ENCODE data around the gene NFAM1. TPM values are rescaled to one million over a fixed set of nuclear protein-coding genes. Genes with fewer than 3 reads are reported as not detected.

NFAM1 gene
- polyA plus RNA-seq, 1 donor from 2014 or later = 1.1 TPM

DNA sequence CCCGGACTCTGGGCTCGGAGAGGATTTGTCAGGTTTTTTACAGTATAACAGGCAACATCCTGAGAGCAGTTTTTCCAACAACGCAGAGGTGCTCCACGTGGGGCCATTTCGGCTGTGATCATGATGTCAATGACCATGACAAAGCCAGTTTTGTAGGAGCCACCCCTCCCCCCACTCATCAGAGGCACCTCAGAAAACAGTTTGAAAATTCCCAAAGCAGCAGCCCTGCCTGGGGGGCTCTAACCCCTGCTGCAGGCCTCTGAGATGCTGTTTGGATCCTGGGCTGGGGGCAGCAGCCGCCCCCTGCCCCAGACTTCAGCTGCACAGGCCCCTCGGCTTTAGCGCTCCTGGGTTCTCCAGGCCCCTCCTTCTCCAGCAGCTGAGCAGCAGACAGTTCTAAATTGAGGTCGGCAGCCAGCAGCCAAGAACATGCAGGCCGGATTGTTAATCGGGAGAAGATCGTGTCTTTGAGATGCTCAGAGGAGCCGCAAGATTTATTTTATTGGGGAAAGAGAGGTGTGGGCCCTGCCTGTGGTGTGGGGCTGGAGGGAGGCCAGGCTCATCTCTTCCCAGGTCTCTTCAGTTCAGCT is 19.4 kb downstream of the NFAM1 start:
- H3K4me3 Mint-ChIP-seq = no peak overlapping the region
- H3K9me3 Mint-ChIP-seq = no peaks in the 10 kb centered on the region
- no peaks in the 10 kb centered on the region for H3K36me3 Mint-ChIP-seq
- H3K27me3 Mint-ChIP-seq = peaks cover 2% of the 10 kb centered on the region
- H3K4me1 Mint-ChIP-seq = peaks cover 0 to 2% (median 1%) of the 10 kb centered on the region in 3 donors
- H3K27ac Mint-ChIP-seq = no peak overlapping the region

DNA sequence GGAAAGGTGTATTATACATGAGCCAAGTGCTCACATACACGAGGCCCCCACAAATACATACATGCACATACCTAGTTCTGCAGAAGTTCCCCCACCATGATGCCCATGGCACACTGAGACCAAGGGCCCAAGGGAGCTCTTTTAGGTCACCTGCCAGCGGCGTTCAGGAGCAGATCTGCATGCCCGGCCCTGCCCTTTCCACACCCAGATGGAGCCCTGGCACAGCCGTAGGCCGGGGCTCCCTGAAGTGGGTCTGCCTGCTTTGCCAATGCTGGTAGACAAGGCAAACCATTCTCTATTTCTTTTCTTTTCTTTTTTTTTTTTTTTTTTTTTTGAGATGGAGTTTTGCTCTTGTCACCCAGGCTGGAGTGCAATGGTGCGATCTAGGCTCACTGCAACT is 21.5 kb downstream of the NFAM1 start:
- peaks cover 3% of the 10 kb centered on the region for H3K27me3 Mint-ChIP-seq
- H3K4me1 Mint-ChIP-seq = peaks cover 0 to 7% (median 4%) of the 10 kb centered on the region in 3 donors
- H3K4me3 Mint-ChIP-seq = no peak overlapping the region
- H3K9me3 Mint-ChIP-seq = no peaks in the 10 kb centered on the region
- peaks cover 4% of the 10 kb centered on the region for H3K36me3 Mint-ChIP-seq
- H3K27ac Mint-ChIP-seq = peak overlapping the region in 1 of 3 donors; percentile 69

- Mint-ChIP-seq H3K4me1 (peaks cover 3 to 7% (median 4%) of the 10 kb centered on the region in 3 donors), H3K27me3 (peaks cover 2% of the 10 kb centered on the region), H3K27ac (no peak overlapping the region), H3K4me3 (no peak overlapping the region), H3K36me3 (peaks cover 4% of the 10 kb centered on the region), H3K9me3 (no peaks in the 10 kb centered on the region)
Measured at GRCh38 chr22:42408810-42409529, 23.2 kb downstream of the NFAM1 start.

DNA sequence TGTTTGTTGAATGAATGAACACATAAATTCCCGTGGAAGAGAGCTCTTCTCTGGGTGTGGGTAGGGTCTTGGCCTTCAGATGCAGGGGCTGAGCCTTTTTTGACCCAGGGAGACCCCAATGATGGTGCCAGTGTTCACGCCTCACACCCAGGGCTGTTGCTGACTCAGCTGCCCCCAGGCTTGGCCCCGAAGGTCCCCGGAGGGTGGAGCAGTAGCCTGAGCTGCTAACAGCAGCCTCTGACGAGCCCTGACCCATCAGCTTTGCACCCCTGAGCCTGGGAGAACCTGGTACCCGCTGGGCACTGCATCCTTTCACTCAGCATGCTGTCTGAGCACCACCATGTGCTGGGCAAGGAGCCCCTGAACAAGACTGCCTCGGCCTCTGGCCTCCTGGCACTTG is 23.9 kb downstream of the NFAM1 start:
- no peak overlapping the region for H3K27ac Mint-ChIP-seq

GRCh38 chr22:42404266-42404665 is 27.9 kb downstream of the NFAM1 start:
- H3K27ac Mint-ChIP-seq = no peak overlapping the region
- no peaks in the 10 kb centered on the region for H3K9me3 Mint-ChIP-seq
- H3K4me1 Mint-ChIP-seq = peaks cover 15 to 16% (median 15%) of the 10 kb centered on the region in 3 donors
- H3K36me3 Mint-ChIP-seq = peaks cover 8% of the 10 kb centered on the region
- peaks cover 6% of the 10 kb centered on the region for H3K27me3 Mint-ChIP-seq
- no peak overlapping the region for H3K4me3 Mint-ChIP-seq

More for the DNA sequence above, 23.9 kb downstream of the NFAM1 start:
- peaks cover 2% of the 10 kb centered on the region for H3K27me3 Mint-ChIP-seq
- H3K4me1 Mint-ChIP-seq = peaks cover 4 to 9% (median 4%) of the 10 kb centered on the region in 3 donors
- H3K4me3 Mint-ChIP-seq = no peak overlapping the region
- peaks cover 4% of the 10 kb centered on the region for H3K36me3 Mint-ChIP-seq
- H3K9me3 Mint-ChIP-seq = no peaks in the 10 kb centered on the region

DNA sequence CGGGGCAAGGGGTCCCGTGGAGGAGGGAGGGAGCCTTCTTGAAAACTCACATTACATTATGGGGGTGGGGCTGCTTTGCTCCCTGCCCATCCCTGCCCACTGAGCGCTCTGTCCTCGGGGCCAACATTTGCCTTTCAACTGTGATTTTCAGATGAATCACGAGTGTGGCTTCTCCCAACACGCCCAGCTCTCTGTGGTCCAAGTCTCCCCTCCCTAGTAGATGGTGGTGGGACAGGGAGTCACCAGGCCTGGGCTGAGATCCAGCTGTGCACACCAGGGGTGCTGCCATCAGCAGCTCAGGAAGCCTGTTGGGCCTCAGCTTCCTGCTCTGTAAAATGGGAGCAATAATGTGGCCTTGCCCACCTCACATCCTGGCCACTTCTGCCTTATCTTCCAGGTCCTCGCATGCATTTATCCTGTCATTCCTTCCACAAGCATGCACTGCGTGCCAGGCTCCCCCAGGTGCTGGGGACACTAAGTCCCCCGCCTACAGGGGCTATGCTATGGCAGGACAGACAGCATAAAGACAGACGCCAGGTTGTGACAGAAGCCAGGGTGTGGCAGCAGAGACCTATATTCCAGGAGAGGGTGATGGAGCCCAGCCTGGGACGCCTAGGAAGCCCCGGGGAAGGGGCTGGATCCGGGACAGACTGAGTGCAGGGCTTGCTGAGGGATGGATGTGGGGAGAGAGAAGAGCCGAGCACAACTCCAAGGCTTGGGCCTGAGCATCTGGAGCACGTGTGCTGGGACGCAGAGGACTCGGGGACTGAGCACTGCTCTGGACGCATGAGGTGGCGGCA is 30.5 kb downstream of the NFAM1 start:
- no peaks in the 10 kb centered on the region for H3K9me3 Mint-ChIP-seq
- peak overlapping the region in 2 of 3 donors; percentile 49 to 77 for H3K27ac Mint-ChIP-seq
- H3K36me3 Mint-ChIP-seq = peaks cover 6% of the 10 kb centered on the region
- H3K27me3 Mint-ChIP-seq = peaks cover 10% of the 10 kb centered on the region
- no peak overlapping the region for H3K4me3 Mint-ChIP-seq
- H3K4me1 Mint-ChIP-seq = peaks cover 27 to 30% (median 30%) of the 10 kb centered on the region in 3 donors

DNA sequence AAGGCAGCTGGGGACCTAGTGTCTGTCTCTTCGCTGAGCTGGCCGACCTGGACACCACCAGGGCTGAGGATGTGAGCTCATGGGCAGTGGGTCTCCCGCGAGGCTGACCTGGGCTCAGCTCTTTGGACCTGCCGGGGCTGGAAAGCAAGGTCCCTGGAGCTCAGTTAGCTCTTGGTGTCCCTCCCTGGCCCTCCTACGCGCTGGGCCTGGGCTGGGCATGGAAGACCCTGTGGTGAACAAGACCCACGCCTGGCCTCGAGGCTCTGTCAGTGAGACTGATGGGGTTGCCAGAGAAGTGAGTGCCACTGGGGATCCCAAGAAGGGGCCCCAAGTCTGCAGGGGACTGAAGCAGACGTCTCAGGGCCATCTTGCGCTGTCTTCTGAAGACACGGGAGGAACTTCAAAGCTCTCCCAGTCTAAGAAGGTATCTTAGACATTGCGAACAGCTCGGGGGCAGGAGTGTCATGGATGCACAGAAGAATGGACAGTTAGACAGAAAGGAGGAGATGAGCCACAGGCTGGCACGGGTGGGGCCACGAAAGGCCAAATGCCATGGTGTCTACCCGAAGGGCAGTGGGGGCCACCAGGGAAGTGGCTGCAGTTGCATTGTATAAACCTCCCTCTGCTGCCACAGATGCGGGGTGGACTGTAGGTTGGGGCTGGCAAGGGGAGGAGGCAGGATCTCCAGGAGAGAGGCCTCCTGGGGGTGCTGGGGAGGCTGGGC is 31.2 kb downstream of the NFAM1 start:
- Mint-ChIP-seq H3K27me3 (peaks cover 9% of the 10 kb centered on the region), H3K9me3 (no peaks in the 10 kb centered on the region), H3K4me3 (no peak overlapping the region), H3K27ac (peak overlapping the region; percentile 49 to 83 (median 82)), H3K36me3 (peaks cover 4% of the 10 kb centered on the region), H3K4me1 (peaks cover 28 to 35% (median 28%) of the 10 kb centered on the region in 3 donors)

DNA sequence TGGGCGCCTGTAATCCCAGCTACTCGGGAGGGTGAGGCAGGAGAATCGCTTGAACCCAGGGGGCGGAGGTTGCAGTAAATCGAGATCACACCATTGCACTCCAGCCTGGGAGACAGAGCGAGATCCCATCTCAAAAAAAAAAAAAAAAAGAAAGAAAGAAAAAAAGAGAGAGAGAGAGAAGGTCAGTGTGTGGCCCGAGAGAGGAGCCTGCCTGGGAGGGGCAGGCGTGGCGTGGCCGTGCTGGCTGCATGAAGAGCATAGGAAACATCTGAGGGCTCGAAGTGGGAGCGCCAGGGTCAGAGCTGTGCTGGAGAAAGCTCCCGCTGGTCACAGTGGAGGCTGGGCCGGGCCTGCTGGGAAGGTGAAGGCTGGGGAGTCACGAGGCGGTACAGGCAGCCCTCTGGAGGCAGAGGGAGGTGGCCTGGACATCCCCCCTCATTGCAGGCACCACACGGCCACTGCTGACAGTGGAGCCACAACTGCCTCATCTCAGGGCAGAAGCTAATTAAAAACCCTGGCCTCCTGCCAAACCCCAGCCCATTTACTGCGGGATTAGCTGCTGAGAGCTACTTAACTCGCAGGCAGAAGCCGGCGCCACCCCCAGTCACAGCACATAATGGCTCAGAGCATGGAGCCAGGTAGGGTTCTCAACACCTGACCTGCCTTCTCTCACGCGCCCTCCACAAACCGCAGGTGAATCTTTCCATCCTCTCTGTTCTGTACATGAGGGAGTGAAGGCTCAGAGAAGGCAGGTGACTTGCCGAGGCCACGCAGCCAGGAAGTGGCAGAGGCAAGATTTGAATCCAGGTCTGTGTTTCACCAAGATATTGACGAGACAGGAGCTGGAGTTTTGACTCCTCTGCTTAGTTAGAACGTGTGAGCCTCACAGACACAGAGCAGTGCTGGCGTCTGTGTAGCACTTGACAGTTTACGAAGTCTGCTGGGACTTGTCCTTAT is 32.6 kb downstream of the NFAM1 start:
- Mint-ChIP-seq H3K27me3 (peaks cover 8% of the 10 kb centered on the region), H3K27ac (peak overlapping the region; percentile 13 to 84 (median 78)), H3K36me3 (peaks cover 4% of the 10 kb centered on the region), H3K9me3 (no peaks in the 10 kb centered on the region), H3K4me3 (peak overlapping the region; percentile 34 to 72 (median 55)), H3K4me1 (peaks cover 29 to 34% (median 29%) of the 10 kb centered on the region in 3 donors)

DNA sequence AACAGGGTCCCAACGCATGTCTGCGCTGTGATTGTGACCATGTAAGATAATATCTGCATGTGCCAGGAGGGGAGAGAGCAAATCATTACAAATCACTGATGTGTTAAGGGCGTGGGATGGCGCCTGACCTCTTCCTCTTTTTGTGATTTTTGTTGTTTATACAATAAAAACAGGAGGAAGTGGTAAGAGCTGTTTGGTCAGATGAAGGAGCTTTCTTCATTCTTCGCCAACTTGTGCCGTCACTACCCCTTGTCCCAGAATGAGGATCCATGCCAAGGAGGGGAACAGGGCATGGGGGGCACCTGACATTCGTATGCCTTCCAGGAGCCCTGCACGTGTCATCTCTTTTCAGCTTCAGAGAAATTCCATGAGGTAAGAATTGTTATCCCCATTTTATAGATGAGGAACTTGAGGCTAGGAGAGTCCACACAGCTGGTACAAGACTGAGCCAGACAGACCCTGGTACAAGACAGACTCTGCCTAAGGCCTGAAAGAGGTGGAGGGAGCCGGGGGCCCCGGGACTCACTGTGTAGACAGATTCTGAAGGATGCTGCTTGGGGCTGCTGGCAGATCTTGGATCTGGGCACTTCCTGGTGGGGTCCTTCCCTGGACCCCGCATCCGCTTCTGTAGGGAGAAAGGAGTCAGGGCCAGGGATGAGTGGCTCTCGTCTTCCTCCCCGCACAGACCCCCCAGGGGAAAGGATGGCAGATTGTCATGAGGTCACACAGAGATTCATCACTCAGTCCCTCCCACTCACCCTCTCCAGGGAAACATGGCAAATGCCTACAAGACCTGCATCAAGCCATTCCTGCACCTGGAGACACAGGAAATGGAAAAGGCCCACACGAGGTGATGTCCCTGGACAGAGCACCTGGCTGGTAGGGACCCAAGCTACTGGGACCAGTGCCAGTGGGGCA is 34.6 kb downstream of the NFAM1 start:
- H3K4me3 Mint-ChIP-seq = peak overlapping the region; percentile 85 to 96 (median 92)
- peaks cover 4% of the 10 kb centered on the region for H3K36me3 Mint-ChIP-seq
- peak overlapping the region; percentile 91 to 98 (median 97) for H3K27ac Mint-ChIP-seq
- peaks cover 28 to 32% (median 29%) of the 10 kb centered on the region in 3 donors for H3K4me1 Mint-ChIP-seq
- peaks cover 7% of the 10 kb centered on the region for H3K27me3 Mint-ChIP-seq
- H3K9me3 Mint-ChIP-seq = no peaks in the 10 kb centered on the region

DNA sequence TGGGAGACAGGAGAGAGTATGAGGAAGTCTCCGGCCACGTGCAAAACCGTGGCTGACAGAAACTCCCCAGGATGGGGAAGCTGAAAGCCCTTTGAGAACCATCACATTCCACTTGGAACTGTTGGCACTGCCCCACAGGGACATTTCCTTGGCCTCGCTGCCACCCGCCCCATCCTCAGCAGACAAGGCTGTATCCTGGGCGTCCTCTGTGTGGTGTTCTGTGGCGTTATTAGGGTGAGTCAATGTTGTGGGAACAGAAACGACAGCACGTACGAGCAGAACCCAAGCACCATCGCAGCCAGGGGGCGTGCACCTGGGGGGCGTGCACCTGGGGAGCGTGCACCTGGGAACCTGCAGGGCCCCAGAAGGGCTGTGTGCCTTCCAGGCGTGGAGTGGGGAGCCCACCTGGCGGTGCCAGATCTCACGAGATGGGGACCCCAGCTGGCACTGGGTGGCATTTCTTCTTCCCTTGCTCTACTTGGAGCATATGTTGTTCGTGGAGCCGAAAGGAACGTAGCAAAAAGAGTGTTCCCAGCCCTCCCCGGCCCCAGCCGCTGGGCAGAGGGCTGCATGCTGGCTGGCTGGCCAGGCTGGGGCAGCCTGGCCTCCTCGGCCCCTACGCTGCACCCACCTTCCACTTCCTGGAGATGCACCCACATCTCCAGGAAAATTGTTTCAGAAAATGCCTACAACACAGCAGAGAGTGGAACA is 35.4 kb downstream of the NFAM1 start:
- Mint-ChIP-seq H3K27ac (peak overlapping the region; percentile 91 to 98 (median 97)), H3K4me1 (peaks cover 29 to 36% (median 30%) of the 10 kb centered on the region in 3 donors), H3K36me3 (peaks cover 8% of the 10 kb centered on the region), H3K27me3 (peaks cover 7% of the 10 kb centered on the region), H3K9me3 (no peaks in the 10 kb centered on the region), H3K4me3 (peak overlapping the region; percentile 85 to 96 (median 92))

GRCh38 chr22:42389143-42389542 is 43.1 kb downstream of the NFAM1 start:
- Mint-ChIP-seq H3K4me1 (peaks cover 2 to 6% (median 4%) of the 10 kb centered on the region in 3 donors), H3K27ac (no peak overlapping the region), H3K4me3 (peak overlapping the region in 1 of 4 donors; percentile 39), H3K36me3 (peaks cover 4% of the 10 kb centered on the region), H3K27me3 (peaks cover 8% of the 10 kb centered on the region), H3K9me3 (no peaks in the 10 kb centered on the region)

DNA sequence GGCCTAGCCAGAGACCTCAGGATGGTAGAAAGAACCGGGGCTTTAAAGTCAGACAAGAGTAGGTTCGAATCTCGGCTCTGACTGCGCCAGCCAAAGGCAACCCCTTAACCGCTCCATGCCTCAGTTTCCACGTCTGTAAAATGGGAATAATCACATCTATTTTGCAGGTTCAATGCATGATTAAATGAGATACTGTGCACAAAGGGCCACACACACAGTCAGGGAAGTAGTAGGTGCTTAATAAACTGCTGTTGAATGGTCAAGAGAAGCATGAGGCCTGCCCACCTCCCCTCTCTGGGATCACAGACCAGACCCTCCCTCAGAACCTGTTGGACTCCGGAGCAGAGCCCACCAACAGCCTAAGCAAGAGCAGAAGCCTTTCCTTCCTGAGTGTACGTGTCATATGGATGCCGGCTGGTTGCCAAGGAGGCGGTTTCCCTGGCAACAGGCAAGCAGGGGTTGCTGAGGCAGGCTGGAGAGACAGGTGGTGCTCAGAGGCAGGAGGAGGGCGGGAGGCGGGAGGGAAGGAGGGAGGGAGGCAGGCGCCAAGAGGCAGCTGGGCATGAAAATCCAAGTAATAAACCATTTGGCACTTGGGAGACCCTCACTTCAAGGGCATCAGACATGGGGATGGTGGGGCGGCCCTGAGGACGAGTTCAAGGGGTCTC is 43.9 kb downstream of the NFAM1 start:
- Mint-ChIP-seq H3K27ac (peak overlapping the region in 1 of 3 donors; percentile 94), H3K36me3 (peaks cover 4% of the 10 kb centered on the region), H3K9me3 (no peaks in the 10 kb centered on the region), H3K27me3 (peaks cover 8% of the 10 kb centered on the region), H3K4me1 (peaks cover 2 to 6% (median 4%) of the 10 kb centered on the region in 3 donors), H3K4me3 (no peak overlapping the region)
